OCI-LY3 (cell line): ENCODE measurements around the gene MATK.

Source experiments
- CTCF ChIP-seq: fragments of 200-600, 300-600 bp; sonication (generic); IDR thresholded peaks from 2 replicates; pipeline ENCODE4 v1.5.1; 2014; ENCODE audit warnings: antibody characterized with exemption, low read length, low read depth
- EZH2phosphoT487 ChIP-seq: fragments of 200-600 bp; shearing (Covaris generic); IDR thresholded peaks from 2 replicates; pipeline ENCODE4 v1.6.1; 2018; ENCODE audit warnings: antibody characterized with exemption, mixed run types, low read depth

DNA sequence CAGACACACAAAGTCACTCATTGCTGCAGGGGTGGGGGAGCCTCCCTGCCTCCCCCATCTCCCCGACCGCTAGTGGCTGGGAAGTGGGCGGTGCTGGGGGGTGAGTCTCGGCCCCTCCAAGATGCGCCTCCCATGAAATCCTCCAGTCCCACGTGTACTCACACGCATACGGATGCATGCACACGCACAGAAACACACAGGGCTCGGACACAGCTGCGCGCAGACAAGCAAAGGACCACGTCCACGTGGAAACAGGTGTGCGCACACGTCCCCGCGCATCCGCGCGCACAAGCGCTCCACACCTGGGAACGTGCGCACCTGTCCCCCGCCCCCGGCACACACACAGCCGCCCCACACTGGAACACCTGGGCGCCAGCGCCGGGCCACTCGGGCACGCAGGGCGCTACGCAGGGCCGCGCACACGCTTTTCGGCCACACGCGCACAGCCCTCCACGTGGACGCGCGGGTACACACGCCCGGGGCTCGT lies 687 bp downstream of the MATK start:
- TF ChIP-seq CTCF (no peak), EZH2phosphoT487 (no peak)
